ENCODE measurements around the gene DOCK2.

The DOCK2 gene

DNA sequence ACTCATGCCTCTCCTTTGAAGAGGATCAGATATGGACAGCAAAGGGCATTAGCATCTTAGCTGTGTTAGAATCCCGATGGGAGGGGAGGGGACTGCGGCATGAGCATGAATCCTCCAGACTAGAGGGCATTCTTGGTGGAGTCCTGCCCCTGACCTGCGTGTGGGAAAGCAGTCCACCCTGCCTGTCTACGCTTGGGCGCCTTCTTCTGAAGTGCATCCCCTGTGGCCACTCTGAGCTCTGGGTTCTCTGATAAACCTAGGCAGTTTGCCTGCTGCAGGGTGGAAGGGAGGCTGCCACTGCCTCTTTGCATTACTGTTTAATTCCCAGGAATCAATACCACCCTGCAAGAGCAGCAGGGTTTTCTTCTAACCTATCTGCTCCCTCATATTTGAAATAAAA is 173.9 kb downstream of the DOCK2 start:
- H3K9ac ChIP-seq (ENCODE audit: low read depth, low read length) = no peak overlapping the region
- no peaks in the 10 kb centered on the region for H3K27me3 ChIP-seq (ENCODE audit: insufficient read depth, low read length, poor library complexity)
- H3K4me3 ChIP-seq (ENCODE audit: low read depth in 1 of 2, low read length in 2 of 2) = no peak overlapping the region
- H3K79me2 ChIP-seq (ENCODE audit: insufficient read depth, low read length) = peaks cover 5% of the 10 kb centered on the region; the same call in 1 of the 2 replicates
- ATAC-seq (ENCODE audit: insufficient read depth, low read depth) (no peak), DNase-seq (no peak)
- no peaks in the 10 kb centered on the region for H3K4me1 ChIP-seq (ENCODE audit: insufficient read depth, low read length)
- H3K4me2 ChIP-seq (ENCODE audit: insufficient read depth, low read length) = no peak overlapping the region
- no peak overlapping the region for H2AFZ ChIP-seq (ENCODE audit: low read depth, low read length)
- H3K27ac ChIP-seq (ENCODE audit: low read length) = no peak overlapping the region
- H4K20me1 ChIP-seq (ENCODE audit: insufficient read depth, low read length) = peaks cover 7% of the 10 kb centered on the region; the same call in 1 of the 2 replicates
- H3K36me3 ChIP-seq (ENCODE audit: insufficient read depth, low read length) = peaks cover 78% of the 10 kb centered on the region
- no peaks in the 10 kb centered on the region for H3K9me3 ChIP-seq (ENCODE audit: insufficient read depth, low read length, severe bottlenecking)
- no peak for TF ChIP-seq EZH2 (IDR thresholded peaks at IDR 0.05; ENCODE audit: borderline replicate concordance, low read depth, low read length, severe bottlenecking)
- no peak for TF ChIP-seq CTCF (IDR thresholded peaks at IDR 0.05; ENCODE audit: borderline replicate concordance, extremely low read depth, low read length, poor library complexity, severe bottlenecking)

DNA sequence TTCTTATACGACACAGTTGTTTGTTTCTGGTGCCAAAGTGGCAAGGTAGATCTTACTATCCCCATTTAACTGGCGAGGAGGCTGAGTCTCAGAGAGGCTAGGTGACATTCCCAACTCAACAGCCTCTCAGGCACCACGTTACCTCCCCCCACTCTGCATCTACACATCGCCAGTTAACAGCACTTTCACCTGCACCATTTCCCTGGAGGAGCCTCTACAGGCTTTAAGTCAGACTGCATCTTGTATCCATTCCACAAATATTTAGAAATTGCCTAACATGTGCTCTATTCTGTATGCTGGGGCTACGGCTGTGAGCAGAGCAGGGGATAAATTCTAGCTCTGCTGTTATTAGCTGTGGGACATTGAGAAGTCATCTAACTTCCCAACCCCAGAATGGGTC is 174.6 kb downstream of the DOCK2 start:
- H2AFZ ChIP-seq (ENCODE audit: low read depth, low read length) = no peak overlapping the region
- H3K79me2 ChIP-seq (ENCODE audit: insufficient read depth, low read length) = 0 out of 2 replicates have a peak, but pooled peaks cover 5% of the 10 kb centered on the region
- H3K4me2 ChIP-seq (ENCODE audit: insufficient read depth, low read length) = no peak overlapping the region
- H3K4me3 ChIP-seq (ENCODE audit: low read depth in 1 of 2, low read length in 2 of 2) = no peak overlapping the region
- no peaks in the 10 kb centered on the region for H3K4me1 ChIP-seq (ENCODE audit: insufficient read depth, low read length)
- TF ChIP-seq EZH2 (IDR thresholded peaks at IDR 0.05; ENCODE audit: borderline replicate concordance, low read depth, low read length, severe bottlenecking) (no peak), CTCF (IDR thresholded peaks at IDR 0.05; ENCODE audit: borderline replicate concordance, extremely low read depth, low read length, poor library complexity, severe bottlenecking) (no peak)
- H3K27me3 ChIP-seq (ENCODE audit: insufficient read depth, low read length, poor library complexity) = no peaks in the 10 kb centered on the region
- no peak for DNase-seq
- H3K9me3 ChIP-seq (ENCODE audit: insufficient read depth, low read length, severe bottlenecking) = no peaks in the 10 kb centered on the region
- no peak overlapping the region for H3K9ac ChIP-seq (ENCODE audit: low read depth, low read length)
- H3K36me3 ChIP-seq (ENCODE audit: insufficient read depth, low read length) = peaks cover 80% of the 10 kb centered on the region
- H3K27ac ChIP-seq (ENCODE audit: low read length) = no peak overlapping the region
- no peak for ATAC-seq (ENCODE audit: insufficient read depth, low read depth)
- peaks cover 7% of the 10 kb centered on the region; the same call in 1 of the 2 replicates for H4K20me1 ChIP-seq (ENCODE audit: insufficient read depth, low read length)

DNA sequence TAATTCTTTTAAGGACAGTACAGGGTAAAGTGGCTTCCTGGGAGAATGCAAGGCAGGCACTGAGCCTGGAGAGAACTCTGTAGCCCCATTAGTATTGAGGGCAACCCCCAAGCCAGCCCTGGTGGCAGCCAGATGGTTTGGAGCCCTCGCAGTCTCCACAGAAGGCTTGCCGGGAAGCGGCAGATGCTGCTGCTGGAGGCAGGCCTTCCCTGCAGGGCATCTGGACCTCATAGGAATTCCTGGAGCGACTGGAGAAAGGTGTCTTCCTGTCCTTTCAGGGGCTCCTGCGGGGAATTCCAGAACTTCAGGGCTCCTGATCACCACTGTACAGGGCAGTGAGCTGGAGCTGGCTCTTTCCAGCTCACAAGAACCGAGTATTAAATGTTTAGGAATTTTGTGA is 175.7 kb downstream of the DOCK2 start:
- Histone ChIP-seq H4K20me1 (ENCODE audit: insufficient read depth, low read length) (peaks cover 7% of the 10 kb centered on the region; the same call in 1 of the 2 replicates), H3K27me3 (ENCODE audit: insufficient read depth, low read length, poor library complexity) (no peaks in the 10 kb centered on the region), H3K4me3 (ENCODE audit: low read depth in 1 of 2, low read length in 2 of 2) (no peak overlapping the region), H3K4me2 (ENCODE audit: insufficient read depth, low read length) (no peak overlapping the region), H3K9me3 (ENCODE audit: insufficient read depth, low read length, severe bottlenecking) (no peaks in the 10 kb centered on the region), H3K79me2 (ENCODE audit: insufficient read depth, low read length) (0 out of 2 replicates have a peak, but pooled peaks cover 5% of the 10 kb centered on the region), H3K9ac (ENCODE audit: low read depth, low read length) (no peak overlapping the region), H3K36me3 (ENCODE audit: insufficient read depth, low read length) (peaks cover 84% of the 10 kb centered on the region), H2AFZ (ENCODE audit: low read depth, low read length) (no peak overlapping the region), H3K4me1 (ENCODE audit: insufficient read depth, low read length) (no peaks in the 10 kb centered on the region), H3K27ac (ENCODE audit: low read length) (no peak overlapping the region)
- DNase-seq (no peak), ATAC-seq (ENCODE audit: insufficient read depth, low read depth) (no peak)
- TF ChIP-seq CTCF (IDR thresholded peaks at IDR 0.05; ENCODE audit: borderline replicate concordance, extremely low read depth, low read length, poor library complexity, severe bottlenecking) = no peak
- no peak for TF ChIP-seq EZH2 (IDR thresholded peaks at IDR 0.05; ENCODE audit: borderline replicate concordance, low read depth, low read length, severe bottlenecking)

DNA sequence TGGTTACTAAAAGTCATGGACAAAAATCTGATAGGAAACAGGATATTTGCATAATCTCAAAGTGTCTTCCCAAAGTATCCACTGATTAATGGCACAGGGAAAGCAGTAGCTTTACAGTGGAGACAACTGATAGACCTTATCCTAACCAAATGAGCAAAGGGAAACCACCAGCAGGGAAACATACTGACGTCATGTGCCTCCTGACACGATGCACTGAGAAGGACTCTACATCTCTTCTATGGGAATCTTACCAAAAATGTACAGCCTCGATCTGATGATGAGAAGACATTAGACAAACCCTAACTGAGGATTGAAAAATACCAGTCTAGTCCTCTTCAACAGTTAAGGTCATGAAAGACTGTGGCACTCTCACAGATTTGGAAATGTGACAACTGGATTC is 177.0 kb downstream of the DOCK2 start:
- H3K9me3 ChIP-seq (ENCODE audit: insufficient read depth, low read length, severe bottlenecking) = no peaks in the 10 kb centered on the region
- no peak overlapping the region for H3K27ac ChIP-seq (ENCODE audit: low read length)
- 0 out of 2 replicates have a peak, but pooled peaks cover 3% of the 10 kb centered on the region for H3K79me2 ChIP-seq (ENCODE audit: insufficient read depth, low read length)
- no peak overlapping the region for H3K4me3 ChIP-seq (ENCODE audit: low read depth in 1 of 2, low read length in 2 of 2)
- ATAC-seq (ENCODE audit: insufficient read depth, low read depth) (no peak), DNase-seq (no peak)
- no peak overlapping the region for H3K9ac ChIP-seq (ENCODE audit: low read depth, low read length)
- no peaks in the 10 kb centered on the region for H3K27me3 ChIP-seq (ENCODE audit: insufficient read depth, low read length, poor library complexity)
- no peaks in the 10 kb centered on the region for H3K4me1 ChIP-seq (ENCODE audit: insufficient read depth, low read length)
- H3K4me2 ChIP-seq (ENCODE audit: insufficient read depth, low read length) = no peak overlapping the region
- no peak overlapping the region for H2AFZ ChIP-seq (ENCODE audit: low read depth, low read length)
- peaks cover 90% of the 10 kb centered on the region for H3K36me3 ChIP-seq (ENCODE audit: insufficient read depth, low read length)
- H4K20me1 ChIP-seq (ENCODE audit: insufficient read depth, low read length) = peaks cover 7% of the 10 kb centered on the region; the same call in 1 of the 2 replicates
- TF ChIP-seq CTCF (IDR thresholded peaks at IDR 0.05; ENCODE audit: borderline replicate concordance, extremely low read depth, low read length, poor library complexity, severe bottlenecking) = no peak
